HG03175 (cell line): ENCODE measurements around the gene POU2F2.

Source experiments
- ATAC-seq: cut with Tn5 transposase; IDR thresholded peaks from one replicate; pipeline ENCODE4 v1.9.1; 2021; ENCODE audit warnings: mild to moderate bottlenecking, moderate library complexity; ENCODE audit not compliant: unreplicated experiment

POU2F2 gene

DNA sequence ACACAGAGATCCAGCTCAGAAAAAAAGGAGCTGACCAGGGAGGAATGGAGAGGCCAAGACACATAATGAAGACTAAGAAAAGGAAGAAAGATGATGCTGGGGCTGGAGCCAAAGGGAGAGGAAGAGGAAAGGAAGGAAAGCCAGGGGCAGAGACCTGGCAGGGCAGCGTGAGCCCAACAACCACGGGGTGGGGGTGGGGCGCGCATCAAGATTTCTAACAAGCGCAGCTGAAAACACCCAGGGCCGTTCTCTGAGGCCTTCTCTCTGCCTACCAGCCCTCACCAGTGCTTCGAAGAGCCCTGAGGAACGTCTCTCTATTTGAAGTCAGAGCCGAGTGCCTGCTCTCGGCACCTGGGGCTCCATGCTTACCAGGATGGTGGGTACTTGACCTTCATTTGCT, 23.6 kb upstream of the POU2F2 start:
- ATAC-seq: no peak

DNA sequence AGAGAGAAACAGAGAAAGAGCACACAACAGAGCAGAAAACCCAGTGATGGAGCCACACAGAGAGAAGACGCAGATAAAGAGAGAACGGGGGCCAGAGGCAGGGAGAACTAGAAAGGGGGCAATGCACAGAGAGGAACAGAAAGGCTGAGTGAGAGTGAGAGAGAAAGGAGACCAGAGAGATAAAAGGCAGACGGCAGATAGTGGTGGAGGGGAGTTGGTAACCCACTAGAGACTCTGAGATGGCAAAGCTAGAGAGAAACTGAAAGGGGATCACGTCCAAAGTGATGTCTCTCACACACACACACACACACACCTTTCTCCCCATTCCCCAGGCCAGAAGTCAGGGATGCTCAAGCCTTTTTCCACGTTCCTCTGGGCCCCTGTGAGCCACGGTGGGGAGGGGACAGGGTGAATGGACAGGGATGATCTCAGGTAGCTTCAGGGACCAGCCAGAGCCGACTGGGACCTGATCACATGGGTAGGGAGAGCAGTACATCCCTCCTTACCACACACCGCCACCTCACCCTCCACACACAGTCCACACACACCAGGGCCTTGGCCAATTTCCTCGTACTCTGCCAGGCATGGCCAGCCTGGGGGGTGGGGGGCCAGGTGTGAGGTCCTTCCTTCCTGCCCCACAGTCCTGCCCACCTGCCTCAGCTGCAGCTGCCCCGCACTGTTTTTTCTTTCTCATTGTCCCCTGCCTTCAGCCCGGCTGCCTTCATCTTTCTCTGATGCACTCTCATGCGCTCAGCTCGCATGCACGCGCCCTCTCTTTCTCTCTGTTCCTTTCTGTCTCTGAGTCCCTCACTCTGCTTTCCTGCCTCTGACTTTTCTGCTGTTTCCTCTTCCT, 22.5 kb upstream of the POU2F2 start:
- ATAC-seq: no peak

DNA sequence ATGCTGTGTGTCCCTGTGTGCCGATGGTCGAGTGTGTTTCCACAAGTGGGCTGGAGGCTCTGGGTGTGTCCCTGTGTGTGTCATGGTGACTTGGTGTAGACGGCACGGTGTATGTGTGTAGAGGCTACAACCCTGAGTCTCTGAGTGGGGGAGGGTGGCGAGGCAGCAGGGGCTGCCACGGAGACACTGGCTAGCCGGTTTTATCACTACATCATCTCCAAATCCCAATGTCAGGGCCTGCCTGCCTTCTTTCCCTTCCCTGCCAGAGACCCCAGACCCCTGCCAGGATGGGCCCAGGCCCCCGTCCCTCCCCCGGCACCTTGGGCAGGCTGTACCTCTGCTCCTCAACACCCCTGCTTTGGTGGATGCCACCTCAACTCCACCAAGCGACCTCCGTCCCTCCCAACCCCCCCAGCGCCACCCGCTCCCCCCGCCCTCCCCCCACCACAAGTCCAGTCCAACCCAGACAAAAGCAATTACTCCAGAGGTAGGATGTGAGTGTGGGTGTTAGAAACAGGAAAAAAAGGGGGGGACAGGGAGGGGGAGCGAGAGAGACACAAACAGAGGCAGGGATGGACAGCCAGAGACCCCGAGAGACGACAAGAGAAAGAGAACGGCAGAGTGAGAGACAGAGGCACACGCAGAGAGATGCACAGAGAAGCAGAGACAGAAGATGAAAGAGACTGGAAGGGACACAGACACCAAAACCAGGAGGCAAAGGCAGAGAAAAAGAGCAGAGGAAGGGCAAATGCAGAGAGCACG, 21.6 kb upstream of the POU2F2 start:
- no peak for ATAC-seq

DNA sequence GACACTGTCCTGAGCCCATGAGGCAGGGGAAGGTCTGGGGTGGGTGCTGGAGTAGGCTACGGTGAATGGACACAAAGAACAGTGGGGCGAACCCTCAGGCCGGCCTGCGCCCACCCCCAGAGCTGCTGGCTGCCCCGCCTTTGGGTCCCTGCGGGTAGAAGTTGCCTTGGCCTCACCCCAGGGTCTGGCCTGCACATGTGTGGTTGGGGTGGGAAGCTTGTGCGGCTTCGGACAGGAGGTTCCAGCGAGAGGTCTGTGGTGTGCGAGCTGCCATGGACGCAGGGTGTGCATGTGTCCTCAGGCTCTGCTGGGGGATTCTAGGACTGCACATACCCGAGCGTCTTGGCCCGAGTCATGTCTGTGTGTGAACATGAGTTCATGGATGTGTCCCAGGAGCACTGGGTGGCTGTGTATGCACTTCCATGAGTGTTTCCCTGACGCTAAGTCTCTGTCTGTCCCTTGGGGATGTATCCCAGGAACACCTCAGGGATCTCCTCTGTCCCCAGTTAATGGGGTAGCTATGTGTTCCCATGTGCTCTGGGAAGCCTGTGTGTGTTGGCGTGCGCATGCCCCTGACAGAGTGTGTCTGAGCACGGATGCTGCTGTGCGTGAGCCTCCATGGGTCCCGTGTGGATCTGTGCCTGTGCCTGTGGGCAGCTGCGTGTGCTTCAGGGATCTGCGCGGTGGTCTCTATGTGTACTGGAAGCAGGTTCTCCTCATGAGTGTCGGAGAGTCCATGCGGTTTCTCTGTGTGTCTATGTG, 20.8 kb upstream of the POU2F2 start:
- ATAC-seq: no peak

DNA sequence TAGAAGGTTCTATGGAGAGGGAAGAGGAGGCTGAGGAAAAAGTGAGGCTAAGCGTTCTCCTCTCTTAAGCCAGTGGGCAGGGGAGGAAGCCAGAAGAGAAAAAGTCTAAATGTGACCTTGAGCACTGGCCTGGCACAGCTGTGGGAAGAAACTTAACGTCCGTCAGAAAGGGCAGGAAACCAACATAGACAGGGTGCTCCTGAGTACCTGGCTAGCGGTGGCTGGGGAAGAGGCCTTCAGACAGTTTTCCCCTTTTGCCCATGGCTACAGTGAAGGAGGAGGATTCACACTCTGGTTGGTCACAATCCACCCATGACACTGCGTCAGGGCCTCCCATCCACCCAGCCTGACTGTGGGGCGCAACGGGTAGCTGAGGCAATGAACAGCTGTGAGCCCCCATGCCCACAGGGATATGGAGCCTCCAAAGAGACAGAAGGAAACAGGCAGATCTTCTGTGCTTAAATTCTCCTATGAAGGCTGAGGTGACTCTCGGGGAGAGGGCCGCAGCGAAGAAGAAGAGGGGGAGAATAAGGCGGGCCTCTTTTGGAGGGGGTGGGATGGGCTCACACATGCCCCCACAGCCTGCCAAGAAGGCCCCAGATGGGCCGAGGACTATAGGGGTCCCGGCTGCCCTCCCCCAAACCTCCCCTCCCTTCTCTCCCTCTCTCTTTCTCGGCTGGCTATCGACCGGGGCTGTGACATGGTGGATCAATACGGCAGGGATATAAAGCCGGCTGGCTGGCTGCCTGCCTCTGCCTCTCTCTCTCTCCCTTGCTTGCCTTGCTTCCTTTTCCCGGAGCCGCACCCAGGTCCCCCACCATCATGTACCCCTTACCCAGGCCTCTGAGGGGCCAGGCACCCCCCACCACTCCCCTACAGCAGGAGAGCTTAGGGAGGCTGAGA, 19.8 kb upstream of the POU2F2 start:
- ATAC-seq: no peak

DNA sequence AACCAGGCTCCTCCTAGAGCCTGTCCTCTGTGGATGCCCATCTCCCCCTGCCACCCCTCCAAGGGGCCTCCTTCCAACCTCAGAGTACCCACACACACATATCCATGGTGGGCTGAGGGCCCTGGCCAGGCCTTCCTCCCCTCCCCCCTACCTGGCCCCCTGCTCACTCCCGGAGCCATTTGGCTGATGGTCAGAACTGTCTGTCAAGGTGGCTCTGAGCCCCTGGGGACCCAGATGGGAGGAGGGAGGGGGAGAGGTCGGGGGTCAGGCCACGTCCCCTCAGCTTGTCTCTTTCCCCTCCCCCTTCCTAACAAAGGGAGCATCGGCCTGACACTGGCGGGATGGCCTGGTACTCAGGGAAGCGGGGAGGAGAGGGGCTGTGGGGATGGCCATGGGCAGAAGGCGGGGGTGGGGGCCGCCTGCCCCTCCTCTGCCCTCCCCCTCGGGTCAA, 18.7 kb upstream of the POU2F2 start:
- ATAC-seq: no peak

DNA sequence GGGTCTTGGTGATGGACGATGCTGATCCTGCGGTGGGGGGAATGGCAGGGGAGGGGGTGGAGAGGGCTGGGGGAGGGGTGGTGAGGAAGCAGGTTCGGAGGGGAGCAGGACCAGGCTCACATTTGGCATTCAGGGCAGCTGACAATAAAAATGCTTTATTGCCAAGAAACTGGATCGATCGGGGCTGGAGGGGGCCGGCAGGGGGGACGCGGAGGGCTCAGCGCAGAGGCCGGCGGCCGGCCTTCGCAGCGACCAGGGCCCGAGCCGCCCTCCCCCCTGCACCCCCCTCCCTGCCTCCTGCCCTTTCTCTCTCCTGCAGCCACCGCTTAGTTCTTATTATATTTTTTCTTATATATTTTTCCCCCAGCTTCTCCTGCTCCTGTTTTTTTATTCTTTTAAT, 18.1 kb upstream of the POU2F2 start:
- no peak for ATAC-seq

DNA sequence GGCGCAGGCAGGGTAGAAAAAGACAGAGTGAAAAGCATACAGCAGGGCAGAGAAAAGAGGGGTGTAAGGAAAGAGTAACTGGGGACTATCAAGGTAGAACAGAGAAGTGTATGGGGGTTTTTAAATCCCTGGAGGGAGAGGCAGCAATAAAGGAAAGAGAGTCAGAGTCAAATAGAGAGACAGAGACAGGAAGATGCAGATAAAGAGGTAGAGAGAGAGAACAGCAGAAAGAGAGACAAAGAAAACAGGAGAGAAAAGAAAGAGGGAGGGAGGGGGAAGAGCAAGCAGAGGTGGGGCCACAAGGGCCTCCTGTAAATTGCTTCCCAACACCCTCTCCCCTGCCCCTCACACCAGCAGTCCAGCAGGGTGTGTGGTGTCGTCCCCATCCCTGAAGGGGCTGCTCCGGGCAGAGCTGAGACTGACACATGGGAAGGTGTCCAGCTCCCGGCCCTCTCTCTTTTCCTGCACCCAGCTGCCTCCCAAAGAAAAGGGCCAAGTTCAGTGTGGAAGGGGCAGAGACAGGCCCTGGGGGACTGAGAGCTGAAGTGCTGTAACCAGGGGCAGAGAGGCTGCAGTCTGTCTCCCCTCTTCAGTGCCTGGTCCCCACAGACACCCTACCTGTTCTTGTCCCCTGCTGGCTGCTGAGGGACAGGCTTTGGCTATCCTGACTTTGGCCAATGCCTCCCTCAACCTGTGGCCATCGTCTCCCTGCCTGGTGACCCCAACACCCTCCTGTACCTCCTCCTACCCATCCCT, 17.4 kb upstream of the POU2F2 start:
- no peak for ATAC-seq

DNA sequence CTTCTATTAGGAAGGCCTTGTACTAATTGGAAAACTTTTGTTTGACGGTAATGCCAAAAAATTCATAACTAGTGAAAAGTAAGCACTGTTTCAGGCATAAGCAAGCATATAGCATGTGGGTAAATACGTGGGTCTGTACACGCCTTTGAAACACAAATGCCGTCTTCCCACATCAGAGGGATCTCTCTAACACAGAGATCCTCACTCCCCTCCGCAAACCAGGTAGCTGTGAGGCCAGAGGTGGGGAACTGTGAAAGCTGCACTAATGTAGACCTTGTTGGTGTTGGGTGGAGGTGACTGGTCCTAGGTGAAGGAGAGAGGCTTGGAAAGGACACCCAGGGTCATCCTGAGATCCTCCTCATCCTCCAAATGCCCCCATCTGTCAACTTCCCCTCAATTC, 16.0 kb upstream of the POU2F2 start:
- ATAC-seq: no peak

DNA sequence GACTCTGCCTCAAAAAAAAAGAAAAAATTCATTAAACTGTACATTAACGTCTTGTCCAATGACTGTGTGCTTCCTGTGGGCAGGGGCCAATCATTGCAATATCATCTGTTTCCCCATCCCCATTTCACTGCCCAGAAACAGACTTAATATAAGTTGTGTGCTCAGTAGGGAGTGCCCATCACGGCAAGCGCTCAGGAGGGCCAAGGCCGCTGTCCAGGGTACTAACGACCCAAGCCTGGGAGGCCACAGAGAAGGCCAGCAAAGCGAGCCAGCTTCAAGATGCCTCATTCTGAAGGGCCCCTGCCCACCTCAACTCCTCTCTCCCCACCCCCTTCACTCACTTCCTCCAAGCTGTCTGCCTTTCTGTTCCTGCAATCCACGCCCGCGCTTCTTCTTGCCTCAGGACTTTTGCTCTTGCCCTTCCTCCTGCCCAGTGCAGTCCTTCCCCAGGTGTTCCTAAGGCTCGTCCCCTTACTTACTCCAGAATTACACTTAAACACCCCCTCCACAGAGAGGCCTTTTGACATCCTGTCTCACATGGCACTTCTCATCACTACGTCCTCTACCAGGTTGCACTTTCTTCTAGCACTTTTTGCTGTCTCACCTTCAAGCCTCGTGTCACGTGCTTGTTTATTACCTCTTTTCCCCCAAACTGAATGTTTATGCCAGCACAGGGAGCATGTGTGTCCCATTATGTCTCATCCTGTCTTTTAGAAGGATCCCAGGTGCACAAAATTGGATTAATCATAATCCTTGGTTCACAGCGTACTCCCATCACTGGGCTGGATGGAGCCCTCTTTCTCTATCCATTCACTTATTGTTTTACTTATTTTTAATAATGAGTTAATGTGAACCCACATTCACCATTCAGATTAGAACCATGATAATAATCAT, 11.3 kb upstream of the POU2F2 start:
- no peak for ATAC-seq

DNA sequence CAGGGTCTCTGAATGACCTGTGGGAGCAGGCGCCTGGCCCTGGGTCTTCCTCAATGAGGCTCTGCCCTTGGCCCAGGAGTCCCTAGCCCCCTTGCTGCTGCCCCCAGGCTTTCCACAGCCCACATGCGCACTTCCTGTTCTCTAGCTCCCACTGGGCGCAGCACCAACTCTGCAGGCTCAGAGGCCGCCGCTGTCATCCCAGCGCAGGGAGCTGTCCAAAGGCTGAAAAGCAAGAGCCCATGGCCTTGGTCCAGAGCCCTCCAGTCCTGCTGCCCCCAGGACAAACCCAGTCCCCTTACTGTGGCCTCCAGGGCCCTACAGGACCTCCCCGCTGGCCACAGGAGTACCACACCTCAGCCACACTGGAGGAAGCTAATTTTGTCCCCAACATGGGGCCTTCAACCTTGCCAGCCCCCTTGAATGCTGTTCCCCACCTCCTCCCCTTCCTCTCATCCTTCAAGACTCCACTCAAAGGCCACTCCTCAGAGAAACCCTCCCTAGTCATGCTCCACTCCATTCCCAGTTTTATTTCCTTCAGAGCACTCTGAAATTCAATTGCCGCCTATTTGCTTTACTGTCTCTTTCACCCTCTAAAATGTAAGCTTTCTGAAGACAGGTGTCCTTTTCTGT, 8.0 kb upstream of the POU2F2 start:
- ATAC-seq: no peak

DNA sequence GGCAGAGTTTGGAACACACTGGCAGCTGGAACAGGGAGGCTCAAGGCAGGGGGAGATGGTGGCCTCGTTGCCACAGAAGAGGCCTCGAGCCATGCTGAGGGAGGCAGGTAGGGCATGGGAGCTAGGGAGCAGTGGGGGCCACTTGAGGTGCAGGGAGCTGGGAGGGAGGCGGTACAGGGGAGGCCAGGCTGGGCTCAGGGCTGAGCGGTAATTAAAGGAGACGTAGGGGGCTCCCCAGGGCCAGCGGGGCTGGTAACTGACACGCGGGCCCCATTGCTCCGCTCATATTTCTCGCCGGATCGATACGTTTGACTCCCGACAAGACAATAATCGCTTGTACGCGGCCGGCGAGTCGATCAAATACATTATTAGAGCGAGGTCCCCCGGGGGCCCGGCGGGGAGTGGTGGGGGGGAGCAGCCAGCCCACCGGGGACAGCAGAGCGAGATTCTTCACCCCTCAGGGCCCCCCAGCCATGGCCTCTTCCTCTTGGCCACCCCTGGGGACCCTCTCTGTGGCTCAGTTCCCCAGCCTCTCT, 2.4 kb upstream of the POU2F2 start:
- ATAC-seq: no peak

DNA sequence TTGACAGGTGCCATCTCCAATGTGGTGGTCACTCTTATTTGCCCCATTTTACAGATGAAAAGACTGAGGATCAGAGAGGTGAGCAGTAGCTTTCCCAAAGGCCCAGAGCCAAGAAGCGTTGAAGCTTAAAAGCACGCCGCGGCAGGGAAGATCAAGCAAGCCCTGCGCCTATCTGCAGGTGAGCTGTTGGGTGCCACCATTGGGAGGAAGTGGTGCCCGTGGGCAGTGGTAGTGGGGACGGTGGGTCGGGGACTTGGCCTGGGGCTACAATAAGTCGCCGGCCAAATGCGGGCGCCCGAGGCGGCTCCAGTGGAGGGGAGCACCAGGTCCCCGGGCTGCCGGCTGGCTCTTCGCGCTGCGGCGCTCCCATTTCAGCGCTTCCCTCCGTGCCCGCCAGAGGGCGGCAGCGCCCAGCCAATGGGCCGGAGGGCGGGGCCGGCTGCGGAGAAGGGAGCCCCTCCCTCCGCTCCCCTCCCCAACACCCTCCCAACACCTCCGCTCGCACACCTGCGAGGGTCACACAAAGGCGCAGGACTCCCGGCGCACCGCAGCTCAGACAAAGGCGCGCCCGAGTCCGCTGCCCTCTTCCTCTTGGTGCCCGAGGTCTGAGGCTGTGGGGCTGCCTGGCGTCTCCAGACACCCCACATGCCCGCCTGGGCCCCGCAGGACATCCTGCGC, 744 bp upstream of the POU2F2 start:
- peak; percentile 32 for ATAC-seq

DNA sequence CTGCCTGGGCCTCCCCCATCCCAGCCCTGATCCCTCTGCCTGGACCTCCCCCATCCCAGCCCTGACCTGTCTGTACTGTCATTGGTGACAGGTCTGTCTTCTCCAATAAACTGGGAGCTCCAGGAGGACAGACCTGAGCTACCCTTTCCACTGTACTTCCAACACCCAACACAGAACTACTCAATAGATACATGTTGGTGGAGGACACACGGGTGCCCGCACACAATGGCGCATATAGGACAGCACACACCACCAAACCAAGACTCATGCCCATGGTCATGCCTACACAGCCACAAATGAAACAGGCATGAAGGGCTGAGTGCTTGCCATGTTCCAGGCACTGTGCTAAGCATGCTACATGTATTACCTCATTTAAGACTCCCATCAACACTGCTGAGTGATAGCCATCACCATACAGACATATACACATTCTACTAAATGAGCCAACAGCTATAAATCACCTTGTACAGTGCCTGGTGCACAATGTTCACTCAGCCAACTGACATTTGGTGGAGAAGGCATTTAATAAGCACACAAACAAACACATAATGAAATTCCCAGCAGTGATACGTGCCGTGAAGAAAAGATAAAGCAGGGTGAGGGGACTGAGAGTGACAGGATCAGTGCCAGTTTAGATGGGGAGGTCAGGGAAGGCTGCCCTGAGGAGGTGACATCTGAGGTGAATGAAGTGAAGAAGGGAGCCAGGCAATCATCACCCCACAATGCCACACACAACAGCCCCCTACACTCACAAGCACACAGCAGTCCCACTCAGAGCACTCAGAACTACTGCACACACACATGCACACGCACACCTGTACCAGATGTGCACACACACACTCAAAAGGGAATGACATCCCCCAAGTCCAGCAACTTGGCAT, 857 bp downstream of the POU2F2 start:
- ATAC-seq: no peak

DNA sequence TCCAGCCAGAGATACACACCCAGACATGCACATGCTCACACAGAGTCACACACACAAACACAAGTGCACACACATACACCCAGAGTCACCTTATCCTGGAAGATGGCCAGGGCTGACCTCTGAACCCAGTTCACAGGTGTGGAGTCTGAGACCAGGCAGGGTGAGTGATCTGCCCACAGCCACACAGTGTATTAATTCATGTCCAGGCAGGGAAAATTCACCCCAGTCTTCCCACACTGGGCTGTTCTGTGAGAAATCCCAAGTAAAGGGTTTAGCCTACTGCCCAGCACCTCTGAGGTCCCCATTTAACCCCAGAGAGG, 2.0 kb downstream of the POU2F2 start:
- ATAC-seq: no peak

DNA sequence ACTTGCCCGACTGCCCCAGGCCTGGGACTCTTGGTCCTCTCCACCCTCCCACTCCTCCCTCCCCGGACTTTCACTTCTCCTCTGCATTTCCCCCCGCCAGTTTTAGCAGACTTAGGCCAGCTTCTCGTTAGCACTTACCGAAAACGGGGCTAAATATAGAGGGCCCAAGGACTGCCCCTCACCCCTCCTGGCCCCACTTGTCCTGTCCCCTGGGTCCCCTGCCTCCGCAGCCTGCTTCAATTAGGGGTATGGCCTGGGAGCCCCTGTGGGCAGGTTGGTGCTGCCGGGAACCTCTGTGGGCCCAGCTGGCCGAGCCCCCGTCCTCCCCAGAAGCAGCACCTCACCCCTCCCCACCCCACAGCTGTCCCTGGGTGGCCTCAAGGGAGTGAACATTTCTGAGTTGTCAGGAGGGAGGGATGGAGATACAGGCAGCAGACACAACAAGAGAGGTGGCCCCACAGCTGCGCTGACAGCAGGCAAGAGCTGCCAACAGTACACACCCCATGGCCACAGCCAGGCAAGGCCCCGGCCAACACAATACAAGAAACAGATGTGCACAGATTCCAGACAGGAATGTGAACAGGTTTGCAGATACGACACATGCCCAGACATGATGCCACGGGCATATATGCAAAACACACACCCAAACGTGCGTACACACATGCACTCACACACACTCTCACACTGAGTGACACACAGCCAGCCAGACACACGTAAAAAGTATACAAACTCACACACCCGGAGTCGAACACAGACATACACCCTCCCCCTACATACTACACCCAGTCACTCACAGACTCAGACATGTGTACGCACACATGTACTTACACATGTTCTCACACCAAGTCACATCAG, 2.6 kb downstream of the POU2F2 start:
- peak; percentile 67 for ATAC-seq
